Measurements from ENCODE around the gene UBR1.

UBR1 gene

GRCh38 chr15:43099105-43099845 is 6.6 kb downstream of the UBR1 start:
- no peak for DNase-seq (ENCODE audit: low read depth in 1 of 2, low spot score in 1 of 2)
- TF ChIP-seq JUND (IDR thresholded peaks at IDR 0.05; ENCODE audit: low read depth), result no peak
- in situ Hi-C loops (cut with HindIII; ENCODE audit: low pct_unique_long_range_greater_than_20kb, low sequenced_read_pairs), result no loop called here

GRCh38 chr15:43096411-43096810 is 9.4 kb downstream of the UBR1 start:
- no peak for DNase-seq (ENCODE audit: low read depth in 1 of 2, low spot score in 1 of 2)
- in situ Hi-C loops (cut with HindIII; ENCODE audit: low pct_unique_long_range_greater_than_20kb, low sequenced_read_pairs), result no loop called here
- no peak for TF ChIP-seq JUND (IDR thresholded peaks at IDR 0.05; ENCODE audit: low read depth)

GRCh38 chr15:43095708-43096347 is 10.0 kb downstream of the UBR1 start:
- DNase-seq (ENCODE audit: low read depth in 1 of 2, low spot score in 1 of 2), result no peak
- in situ Hi-C loops (cut with HindIII; ENCODE audit: low pct_unique_long_range_greater_than_20kb, low sequenced_read_pairs), result no loop called here
- TF ChIP-seq JUND (IDR thresholded peaks at IDR 0.05; ENCODE audit: low read depth), result no peak

- no peak for TF ChIP-seq JUND (IDR thresholded peaks at IDR 0.05; ENCODE audit: low read depth)
- DNase-seq (ENCODE audit: low read depth in 1 of 2, low spot score in 1 of 2), result no peak
- in situ Hi-C loops (cut with HindIII; ENCODE audit: low pct_unique_long_range_greater_than_20kb, low sequenced_read_pairs), result no loop called here
Observed at GRCh38 chr15:43095243-43095642, 10.6 kb downstream of the UBR1 start.

GRCh38 chr15:43094416-43095030 is 11.3 kb downstream of the UBR1 start:
- TF ChIP-seq JUND (IDR thresholded peaks at IDR 0.05; ENCODE audit: low read depth), result no peak
- in situ Hi-C loops (cut with HindIII; ENCODE audit: low pct_unique_long_range_greater_than_20kb, low sequenced_read_pairs), result no loop called here
- DNase-seq (ENCODE audit: low read depth in 1 of 2, low spot score in 1 of 2), result no peak

GRCh38 chr15:43093026-43093425 is 12.8 kb downstream of the UBR1 start:
- in situ Hi-C loops (cut with HindIII; ENCODE audit: low pct_unique_long_range_greater_than_20kb, low sequenced_read_pairs), result no loop called here
- DNase-seq (ENCODE audit: low read depth in 1 of 2, low spot score in 1 of 2), result no peak

GRCh38 chr15:43091859-43092258 is 14.0 kb downstream of the UBR1 start:
- DNase-seq (ENCODE audit: low read depth in 1 of 2, low spot score in 1 of 2), result no peak
- in situ Hi-C loops (cut with HindIII; ENCODE audit: low pct_unique_long_range_greater_than_20kb, low sequenced_read_pairs), result no loop called here
- TF ChIP-seq JUND (IDR thresholded peaks at IDR 0.05; ENCODE audit: low read depth), result no peak

More at GRCh38 chr15:43093026-43093425, 12.8 kb downstream of the UBR1 start:
- TF ChIP-seq JUND (IDR thresholded peaks at IDR 0.05; ENCODE audit: low read depth), result no peak

- no peak for DNase-seq (ENCODE audit: low read depth in 1 of 2, low spot score in 1 of 2)
- no peak for TF ChIP-seq JUND (IDR thresholded peaks at IDR 0.05; ENCODE audit: low read depth)
Observed at GRCh38 chr15:43086551-43086950, 19.3 kb downstream of the UBR1 start.

GRCh38 chr15:43085921-43086320 is 19.9 kb downstream of the UBR1 start:
- TF ChIP-seq JUND (IDR thresholded peaks at IDR 0.05; ENCODE audit: low read depth), result no peak
- DNase-seq (ENCODE audit: low read depth in 1 of 2, low spot score in 1 of 2), result peak in 1 of 2 experiments; percentile 15
- in situ Hi-C loops (cut with HindIII; ENCODE audit: low pct_unique_long_range_greater_than_20kb, low sequenced_read_pairs), result no loop called here

More at GRCh38 chr15:43086551-43086950, 19.3 kb downstream of the UBR1 start:
- in situ Hi-C loops (cut with HindIII; ENCODE audit: low pct_unique_long_range_greater_than_20kb, low sequenced_read_pairs), result no loop called here

- TF ChIP-seq JUND (IDR thresholded peaks at IDR 0.05; ENCODE audit: low read depth), result no peak
- in situ Hi-C loops (cut with HindIII; ENCODE audit: low pct_unique_long_range_greater_than_20kb, low sequenced_read_pairs), result no loop called here
Observed at GRCh38 chr15:43082509-43082908, 23.3 kb downstream of the UBR1 start.

GRCh38 chr15:43081283-43081682 is 24.6 kb downstream of the UBR1 start:
- TF ChIP-seq JUND (IDR thresholded peaks at IDR 0.05; ENCODE audit: low read depth), result no peak
- no peak for DNase-seq (ENCODE audit: low read depth in 1 of 2, low spot score in 1 of 2)
- in situ Hi-C loops (cut with HindIII; ENCODE audit: low pct_unique_long_range_greater_than_20kb, low sequenced_read_pairs), result no loop called here

More at GRCh38 chr15:43082509-43082908, 23.3 kb downstream of the UBR1 start:
- no peak for DNase-seq (ENCODE audit: low read depth in 1 of 2, low spot score in 1 of 2)

- DNase-seq (ENCODE audit: low read depth in 1 of 2, low spot score in 1 of 2), result no peak
Observed at GRCh38 chr15:43071451-43071850, 34.4 kb downstream of the UBR1 start.

GRCh38 chr15:43070893-43071292 is 34.9 kb downstream of the UBR1 start:
- in situ Hi-C loops (cut with HindIII; ENCODE audit: low pct_unique_long_range_greater_than_20kb, low sequenced_read_pairs), result no loop called here
- TF ChIP-seq JUND (IDR thresholded peaks at IDR 0.05; ENCODE audit: low read depth), result no peak
- DNase-seq (ENCODE audit: low read depth in 1 of 2, low spot score in 1 of 2), result no peak

More at GRCh38 chr15:43071451-43071850, 34.4 kb downstream of the UBR1 start:
- in situ Hi-C loops (cut with HindIII; ENCODE audit: low pct_unique_long_range_greater_than_20kb, low sequenced_read_pairs), result no loop called here
- no peak for TF ChIP-seq JUND (IDR thresholded peaks at IDR 0.05; ENCODE audit: low read depth)
